ENCODE results near the gene CTBP2. TPM values are rescaled to one million over a fixed set of nuclear protein-coding genes. Genes with fewer than 3 reads are reported as not detected.
A peak's percentile ranks its signal among the peaks of the same experiment; 100 is the strongest.

Gene CTBP2
- total and polyA plus RNA-seq, 11 donors = 10.1 to 45.5 (median 29.1) TPM

GRCh38 chr10:125137601-125138438, 22.5 kb downstream of the CTBP2 start:
- 29 to 40% (median 34%) methylated on average over 25 of the region's 25 CpGs for WGBS, 4 donors
- H3K27ac ChIP-seq = peak overlapping the region in 3 of 12 donors; percentile 17 to 52 (median 37)
- H3K9me3 ChIP-seq = no peaks in the 10 kb centered on the region
- H3K36me3 ChIP-seq = peaks cover 0 to 13% (median 7%) of the 10 kb centered on the region in 9 donors
- peaks cover 0 to 90% (median 45%) of the 10 kb centered on the region in 12 donors for H3K4me1 ChIP-seq
- intact Hi-C loops (cut with DNase I) = loop anchor here in 1 of 10 donors (10.0 kb wide), 1 partner anchor 53 kb away; no protein-coding TSS in a partner anchor
- no peak for DNase-seq
- no peaks in the 10 kb centered on the region for H3K27me3 ChIP-seq
- ATAC-seq = peak; percentile 13 to 54 (median 46)
- peak overlapping the region in 1 of 12 donors; percentile 6 for H3K4me3 ChIP-seq
- TF ChIP-seq CTCF (IDR thresholded peaks at IDR 0.05) = peak in 2 of 12 donors; percentile 8 to 20
- TF ChIP-seq POLR2A (IDR thresholded peaks at IDR 0.05) = no peak

- Histone ChIP-seq H3K4me3 (no peak overlapping the region), H3K36me3 (peaks cover 0 to 21% (median 15%) of the 10 kb centered on the region in 9 donors), H3K4me1 (peaks cover 0 to 80% (median 40%) of the 10 kb centered on the region in 12 donors), H3K9me3 (peaks cover 0 to 8% (median 0%) of the 10 kb centered on the region in 12 donors), H3K27me3 (no peaks in the 10 kb centered on the region), H3K27ac (no peak overlapping the region)
- DNase-seq = no peak
- TF ChIP-seq CTCF (IDR thresholded peaks at IDR 0.05) = no peak
- TF ChIP-seq POLR2A (IDR thresholded peaks at IDR 0.05) = no peak
- intact Hi-C loops (cut with DNase I) = loop anchor here in 1 of 10 donors (10.0 kb wide), 1 partner anchor 51 kb away; no protein-coding TSS in a partner anchor
- 90 to 100% (median 95%) methylated on average over 3 to 4 of the region's 4 CpGs for WGBS, 4 donors
- ATAC-seq = peak in 1 of 4 donors; percentile 3
These were observed 24.3 kb downstream of the CTBP2 start for GRCh38 chr10:125136087-125136486.

GRCh38 chr10:125135771-125136035, 24.7 kb downstream of the CTBP2 start:
- peaks cover 0 to 24% (median 18%) of the 10 kb centered on the region in 9 donors for H3K36me3 ChIP-seq
- intact Hi-C loops (cut with DNase I) = loop anchor here in 1 of 10 donors (10.0 kb wide), 1 partner anchor 51 kb away; no protein-coding TSS in a partner anchor
- no peak overlapping the region for H3K4me3 ChIP-seq
- TF ChIP-seq CTCF (IDR thresholded peaks at IDR 0.05) (no peak), POLR2A (IDR thresholded peaks at IDR 0.05) (no peak)
- no peak for DNase-seq
- ATAC-seq = no peak
- H3K4me1 ChIP-seq = peaks cover 0 to 81% (median 39%) of the 10 kb centered on the region in 12 donors
- no peaks in the 10 kb centered on the region for H3K27me3 ChIP-seq
- H3K9me3 ChIP-seq = peaks cover 0 to 8% (median 0%) of the 10 kb centered on the region in 12 donors
- no peak overlapping the region for H3K27ac ChIP-seq
- WGBS, 4 donors = 96 to 100% (median 97%) methylated on average over 3 to 6 of the region's 6 CpGs
